NCI-H1417 treated with DMSO at 0.1 percent for 48 hours (cell line): Measurements from ENCODE around the gene MZF1.
"Not testable (repeated sequence)": the region's sequence is repeated elsewhere in the genome, so short reads cannot be mapped to it uniquely, and the experiment has no call there.

Experiments
- DNase-seq: peaks from one replicate; lab custom pipeline; 2025; lab: John Stamatoyannopoulos, UW

Gene MZF1

DNA sequence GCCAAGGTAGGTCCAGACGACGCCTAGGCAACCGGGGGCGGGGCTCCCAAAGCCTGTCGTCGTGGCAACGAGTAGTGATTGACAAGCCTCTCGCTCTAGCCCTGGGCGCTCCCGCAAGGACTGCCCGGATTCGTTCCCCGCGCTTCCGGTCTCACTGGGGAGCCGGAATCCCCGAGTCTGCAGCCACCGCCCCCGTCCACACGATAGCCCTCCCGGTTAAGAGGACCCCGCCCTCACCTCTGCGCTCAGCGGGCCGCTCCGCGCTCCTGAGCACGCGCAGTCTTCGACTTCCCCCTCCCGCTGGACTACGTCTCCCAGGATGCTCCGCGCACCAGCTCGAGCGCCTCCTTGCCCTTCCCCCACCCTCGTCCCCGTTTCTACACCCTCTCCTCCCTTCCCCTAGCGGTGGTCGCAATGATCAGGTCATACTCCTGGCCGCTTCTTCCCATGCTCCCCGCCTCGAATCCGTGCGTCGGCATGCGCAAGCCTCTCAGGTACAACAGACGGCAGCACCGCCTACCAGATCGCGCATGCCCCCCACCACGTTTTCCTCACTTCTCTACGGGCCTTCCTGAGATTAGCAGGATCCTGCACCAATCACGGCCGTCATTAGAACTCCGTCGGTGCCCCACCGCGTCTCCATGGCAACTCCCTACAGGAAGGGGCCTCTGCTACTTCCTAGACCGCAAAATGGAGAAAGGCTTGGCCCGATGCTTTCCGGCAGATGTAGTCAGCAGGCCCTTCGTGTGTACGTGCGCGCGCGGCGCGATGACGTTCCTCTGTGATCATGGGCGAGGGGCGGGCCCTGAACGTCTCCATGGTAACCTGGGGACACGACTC lies at the start of gene MZF1:
Gene MZF1 (minus strand): TSS at position 518 of the 840 bp plus-strand sequence. CDS start 1,946 bp downstream, outside the sequence.
- DNase-seq, result no peak

DNA sequence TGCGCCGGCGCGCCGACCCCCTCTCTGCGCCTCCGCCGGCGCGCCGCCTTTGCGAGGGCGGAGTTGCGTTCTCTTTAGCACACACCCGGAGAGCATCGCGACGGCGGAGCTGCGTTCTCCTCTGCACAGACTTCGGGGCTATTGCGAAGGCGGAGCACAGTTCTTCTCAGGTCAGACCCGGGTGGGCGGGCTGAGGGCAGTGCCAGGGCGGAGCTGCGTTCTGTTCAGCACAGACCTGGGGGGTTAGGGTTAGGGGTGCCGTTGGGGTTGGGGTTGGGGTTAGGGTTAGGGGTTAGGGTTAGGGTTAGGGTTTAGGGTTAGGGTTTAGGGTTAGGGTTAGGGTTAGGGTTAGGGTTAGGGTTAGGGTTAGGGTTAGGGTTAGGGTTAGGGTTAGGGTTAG lies 34.1 kb upstream of the MZF1 start:
- not testable (repeated sequence) for DNase-seq

DNA sequence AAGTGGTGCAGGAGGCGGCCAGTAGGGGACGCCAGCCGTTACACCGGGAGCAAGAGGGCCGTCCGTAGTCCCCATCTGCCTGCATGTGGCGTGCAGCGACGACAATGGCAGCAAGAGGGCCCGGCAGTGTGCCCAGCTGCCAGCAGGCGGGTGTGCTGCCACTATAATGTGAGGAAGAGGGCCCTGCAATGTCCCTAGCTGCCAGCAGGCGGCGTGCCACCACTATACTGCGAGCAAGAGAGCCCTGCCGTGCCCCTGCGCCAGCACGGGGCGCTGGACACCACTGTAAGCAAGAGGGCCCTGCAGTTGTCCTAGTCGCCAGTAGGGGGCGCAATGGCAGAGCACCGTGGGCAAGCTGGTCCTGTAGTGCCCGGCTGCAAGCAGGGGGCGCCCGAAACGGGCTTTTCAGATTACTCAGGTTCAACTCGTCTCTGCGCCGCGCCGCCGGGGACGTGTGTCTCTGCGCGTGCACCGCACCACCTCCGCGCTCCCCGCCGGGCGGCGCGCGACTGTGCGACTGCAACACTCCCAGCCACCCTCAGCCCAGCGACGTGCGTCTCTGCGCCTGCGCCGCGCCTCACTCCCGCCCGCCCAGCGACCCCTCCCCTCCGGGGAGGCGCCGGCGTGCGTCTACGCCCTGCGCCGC lies 33.2 kb upstream of the MZF1 start:
- DNase-seq, result not testable (repeated sequence)

DNA sequence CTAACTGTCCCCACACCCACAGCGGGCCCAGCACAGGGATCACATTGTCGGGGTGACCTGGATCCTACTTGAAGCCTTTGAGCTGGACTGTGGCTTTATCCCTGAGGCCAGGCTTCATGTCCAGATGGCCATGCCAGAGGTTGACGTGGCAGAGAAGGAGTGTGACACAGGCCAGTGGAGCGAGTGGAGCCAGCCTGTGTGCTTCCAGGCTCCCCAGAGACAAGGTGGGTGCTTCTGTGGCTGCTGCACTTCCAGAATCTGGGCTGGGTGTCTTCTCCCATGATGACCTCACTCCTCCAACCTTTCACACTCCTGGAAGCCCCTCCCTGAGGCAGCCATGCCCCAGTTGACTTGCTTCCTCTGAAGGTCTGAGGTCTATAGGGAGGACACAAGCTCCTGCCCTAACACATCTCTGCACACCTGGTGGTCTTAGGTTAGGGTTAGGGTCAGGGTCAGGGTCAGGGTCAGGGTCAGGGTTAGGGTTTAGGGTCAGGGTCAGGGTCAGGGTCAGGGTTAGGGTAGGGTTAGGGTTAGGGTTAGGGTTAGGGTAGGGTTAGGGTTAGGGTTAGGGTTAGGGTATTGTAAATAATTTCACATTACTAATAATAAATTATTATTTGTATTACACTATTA lies 13.1 kb upstream of the MZF1 start:
- no peak for DNase-seq

GRCh38 chr19:58585442-58586132 lies 12.5 kb upstream of the MZF1 start:
- DNase-seq, result no peak

GRCh38 chr19:58584498-58585441 lies 11.6 kb upstream of the MZF1 start:
- DNase-seq, result no peak

GRCh38 chr19:58582985-58583384 lies 9.8 kb upstream of the MZF1 start:
- DNase-seq, result no peak

DNA sequence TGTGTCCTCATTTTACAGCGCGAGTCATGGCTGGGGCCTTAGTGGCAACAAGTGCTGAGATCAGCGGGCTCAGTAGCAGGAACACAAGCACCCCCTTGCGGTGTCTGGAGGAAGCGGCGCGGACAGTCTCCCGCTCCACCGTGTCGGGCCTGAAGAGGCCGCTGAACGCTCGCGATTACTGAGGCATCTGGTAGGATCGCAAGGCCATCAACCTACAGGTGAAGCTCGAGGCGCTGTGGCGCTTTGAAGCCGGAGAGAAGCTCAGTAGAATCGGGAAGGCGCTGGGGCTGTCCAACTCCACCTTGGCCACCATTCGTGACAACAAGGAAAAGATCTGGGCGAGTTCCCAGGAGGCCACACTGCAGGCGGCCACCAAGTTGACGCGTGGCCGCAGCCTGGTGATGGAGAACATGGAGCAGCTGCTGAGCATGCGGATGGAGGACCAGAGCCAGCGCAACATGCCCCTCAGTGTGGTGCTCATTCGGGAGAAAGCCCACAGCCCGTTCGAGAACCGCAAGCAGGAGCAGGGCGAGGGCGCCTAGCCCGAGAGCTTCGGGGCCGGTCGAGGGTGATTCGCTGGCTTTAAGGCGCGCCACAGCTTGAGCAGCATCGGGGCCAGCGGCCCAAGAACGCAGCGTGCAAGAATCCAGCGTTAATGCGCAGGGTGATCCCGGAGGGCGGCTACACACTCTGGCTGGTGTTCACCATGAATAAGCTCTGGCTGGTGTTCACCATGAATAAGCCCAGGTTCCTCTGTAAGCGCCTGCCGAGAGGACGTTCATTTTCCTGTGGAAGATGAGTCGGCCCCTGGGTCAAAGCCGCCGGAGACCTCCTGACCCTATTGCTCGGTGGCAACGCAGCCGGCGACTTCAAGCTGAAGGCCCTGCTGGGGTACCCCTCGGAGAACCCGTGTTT lies 8.3 kb upstream of the MZF1 start:
- DNase-seq, result no peak

DNA sequence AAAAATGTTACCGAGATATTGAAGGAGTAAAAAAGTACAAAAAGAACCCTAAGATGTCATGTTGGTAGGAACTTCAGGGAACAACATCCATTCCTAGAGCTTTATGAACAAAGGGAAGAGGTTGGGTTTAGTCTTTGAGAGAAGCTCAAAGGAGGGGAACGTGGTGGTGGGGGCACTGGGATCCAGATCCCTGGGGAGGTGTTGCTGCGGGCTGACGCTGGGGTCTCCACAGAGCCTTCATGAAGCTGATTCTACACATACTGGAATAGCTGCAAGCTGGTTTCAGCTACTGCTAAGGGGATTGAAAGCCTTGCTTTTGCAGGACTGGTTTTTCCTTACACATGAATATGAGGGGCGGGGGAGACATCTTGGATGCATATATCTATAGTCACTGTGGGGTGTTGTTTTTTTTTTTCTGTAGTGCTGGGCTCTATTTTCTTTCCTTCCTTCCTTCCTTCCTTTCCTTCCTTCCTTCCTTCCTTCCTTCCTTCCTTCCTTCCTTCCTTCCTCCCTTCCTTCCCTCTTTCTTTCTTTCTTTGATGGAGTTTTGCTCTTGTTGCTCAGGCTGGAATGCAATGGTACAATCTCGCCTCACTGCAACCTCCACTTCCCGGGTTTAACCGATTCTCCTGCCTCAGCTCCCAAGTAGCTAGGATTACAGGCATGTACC lies 6.5 kb upstream of the MZF1 start:
- no peak for DNase-seq

GRCh38 chr19:58578012-58578925 lies 5.1 kb upstream of the MZF1 start:
- DNase-seq, result no peak

DNA sequence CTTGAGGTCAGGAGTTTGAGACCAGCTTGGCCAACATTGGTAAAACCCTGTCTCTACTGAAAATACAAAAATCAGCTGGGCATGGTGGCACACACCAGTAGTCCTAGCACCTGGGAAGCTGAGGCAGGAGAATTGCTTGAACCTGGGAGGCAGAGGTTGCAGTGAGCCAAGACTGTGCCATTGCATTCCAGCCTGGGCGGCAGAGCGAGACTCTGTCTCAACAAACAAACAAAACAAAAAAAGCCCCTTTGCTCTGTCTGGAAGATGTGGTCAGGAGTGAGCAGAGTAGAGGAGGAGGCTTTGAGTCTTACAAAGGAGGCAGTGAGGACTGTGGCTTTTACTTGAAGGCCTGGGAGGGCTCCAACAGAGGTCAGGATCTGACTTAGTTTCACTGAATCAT lies 4.4 kb upstream of the MZF1 start:
- not testable (repeated sequence) for DNase-seq

- DNase-seq, result no peak
Observed at GRCh38 chr19:58575183-58576041, 2.3 kb upstream of the MZF1 start.

GRCh38 chr19:58573658-58574164 lies 576 bp upstream of the MZF1 start:
- no peak for DNase-seq

- no peak for DNase-seq
Observed at GRCh38 chr19:58572026-58572817, 913 bp downstream of the MZF1 start.

DNA sequence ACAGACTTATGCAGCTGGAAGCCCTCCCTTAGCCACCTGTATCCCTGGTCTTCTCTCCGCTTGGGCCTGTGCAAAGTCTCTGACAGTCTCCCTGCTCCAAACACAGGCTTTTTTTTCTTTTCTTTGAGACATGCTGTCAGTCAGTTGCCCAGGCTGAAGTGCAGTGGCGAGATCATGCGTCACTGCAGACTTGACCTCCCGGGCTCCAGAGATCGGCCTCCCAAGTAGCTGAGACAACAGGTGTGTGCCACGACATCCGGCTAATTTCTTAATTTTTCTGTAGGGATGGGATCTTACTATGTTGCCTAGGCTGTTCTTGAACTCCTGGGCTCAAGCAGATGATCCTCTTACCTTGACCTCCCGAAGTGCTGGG lies 1.6 kb downstream of the MZF1 start:
- no peak for DNase-seq

DNA sequence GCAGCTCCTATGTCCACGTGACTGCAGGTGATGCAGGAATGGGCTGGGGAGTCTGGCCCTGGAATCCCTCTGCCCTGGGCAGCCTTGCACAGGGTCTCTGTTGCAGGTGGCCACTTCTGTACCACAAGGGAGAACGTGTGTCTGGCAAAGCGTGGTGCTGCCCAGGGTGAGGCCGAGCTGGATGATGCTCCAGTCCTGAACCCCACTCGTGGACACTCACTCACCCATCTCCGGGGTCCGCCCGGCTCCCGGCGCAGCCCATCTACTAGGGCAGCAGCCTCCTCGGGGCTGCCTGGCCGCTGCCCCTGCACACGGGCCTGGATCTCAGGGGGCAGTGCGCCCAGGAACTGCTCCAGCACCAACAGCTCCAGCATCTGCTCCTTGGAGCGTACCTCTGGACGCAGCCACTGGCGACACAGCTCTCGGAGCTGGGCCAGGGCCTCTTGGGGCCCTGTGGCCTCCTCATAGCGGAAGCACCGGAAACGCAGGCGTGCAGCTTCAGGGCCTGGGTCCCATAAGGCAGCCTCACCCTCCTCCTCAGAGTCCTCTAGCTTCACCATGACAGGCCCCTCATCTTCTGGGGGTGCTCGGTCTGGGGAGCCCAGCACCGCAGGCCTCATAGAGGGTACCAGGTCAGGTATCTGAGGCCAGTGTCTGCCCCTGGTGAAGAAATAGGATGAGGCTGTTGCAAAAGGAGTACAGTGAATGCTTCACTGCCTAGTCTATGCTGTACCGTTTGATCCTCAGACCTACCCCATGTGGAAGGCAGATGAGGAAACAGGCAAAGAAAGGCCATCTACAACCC lies 2.2 kb downstream of the MZF1 start:
- no peak for DNase-seq
